ENCODE results near the gene MLLT3.
A peak's percentile ranks its signal among the peaks of the same experiment; 100 is the strongest.

The MLLT3 gene

DNA sequence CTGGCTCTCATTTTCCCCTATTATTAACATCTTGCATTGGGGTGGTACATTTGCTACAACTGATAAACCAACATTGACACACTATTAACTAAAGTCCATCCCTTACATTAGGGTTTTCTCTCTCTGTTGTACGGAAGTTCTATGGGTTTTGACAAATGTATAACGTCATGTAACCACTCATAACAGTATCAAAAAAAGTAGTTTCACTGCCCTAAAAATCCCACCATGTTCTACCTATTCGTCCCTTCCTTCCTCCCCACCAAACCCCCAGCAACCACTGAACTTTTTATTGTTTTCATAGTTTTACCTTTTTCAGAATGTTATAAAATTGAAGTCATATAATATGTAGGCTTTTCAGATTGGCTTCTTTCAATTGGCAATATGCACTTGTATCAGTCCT is 40.1 kb downstream of the MLLT3 start:
- no peak for DNase-seq (ENCODE audit: extremely low spot score)
- ChIA-PET CTCF (no interaction called here), POLR2A (no interaction called here)
- TF ChIP-seq, protein P1, sequence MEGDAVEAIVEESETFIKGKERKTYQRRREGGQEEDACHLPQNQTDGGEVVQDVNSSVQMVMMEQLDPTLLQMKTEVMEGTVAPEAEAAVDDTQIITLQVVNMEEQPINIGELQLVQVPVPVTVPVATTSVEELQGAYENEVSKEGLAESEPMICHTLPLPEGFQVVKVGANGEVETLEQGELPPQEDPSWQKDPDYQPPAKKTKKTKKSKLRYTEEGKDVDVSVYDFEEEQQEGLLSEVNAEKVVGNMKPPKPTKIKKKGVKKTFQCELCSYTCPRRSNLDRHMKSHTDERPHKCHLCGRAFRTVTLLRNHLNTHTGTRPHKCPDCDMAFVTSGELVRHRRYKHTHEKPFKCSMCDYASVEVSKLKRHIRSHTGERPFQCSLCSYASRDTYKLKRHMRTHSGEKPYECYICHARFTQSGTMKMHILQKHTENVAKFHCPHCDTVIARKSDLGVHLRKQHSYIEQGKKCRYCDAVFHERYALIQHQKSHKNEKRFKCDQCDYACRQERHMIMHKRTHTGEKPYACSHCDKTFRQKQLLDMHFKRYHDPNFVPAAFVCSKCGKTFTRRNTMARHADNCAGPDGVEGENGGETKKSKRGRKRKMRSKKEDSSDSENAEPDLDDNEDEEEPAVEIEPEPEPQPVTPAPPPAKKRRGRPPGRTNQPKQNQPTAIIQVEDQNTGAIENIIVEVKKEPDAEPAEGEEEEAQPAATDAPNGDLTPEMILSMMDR (IDR thresholded peaks at IDR 0.05; ENCODE audit: control extremely low read depth, extremely low read depth, low read depth, missing control alignments): no peak

GRCh38 chr9:20580673-20581072 is 41.6 kb downstream of the MLLT3 start:
- ChIA-PET CTCF (interaction anchor here (1.7 kb wide), 1 partner anchor 41 kb away, joined by 3 read pairs; the partner anchor contains the start of gene MLLT3), POLR2A (no interaction called here)
- TF ChIP-seq, protein P1 (IDR thresholded peaks at IDR 0.05; ENCODE audit: control extremely low read depth, extremely low read depth, low read depth, missing control alignments): no peak

DNA sequence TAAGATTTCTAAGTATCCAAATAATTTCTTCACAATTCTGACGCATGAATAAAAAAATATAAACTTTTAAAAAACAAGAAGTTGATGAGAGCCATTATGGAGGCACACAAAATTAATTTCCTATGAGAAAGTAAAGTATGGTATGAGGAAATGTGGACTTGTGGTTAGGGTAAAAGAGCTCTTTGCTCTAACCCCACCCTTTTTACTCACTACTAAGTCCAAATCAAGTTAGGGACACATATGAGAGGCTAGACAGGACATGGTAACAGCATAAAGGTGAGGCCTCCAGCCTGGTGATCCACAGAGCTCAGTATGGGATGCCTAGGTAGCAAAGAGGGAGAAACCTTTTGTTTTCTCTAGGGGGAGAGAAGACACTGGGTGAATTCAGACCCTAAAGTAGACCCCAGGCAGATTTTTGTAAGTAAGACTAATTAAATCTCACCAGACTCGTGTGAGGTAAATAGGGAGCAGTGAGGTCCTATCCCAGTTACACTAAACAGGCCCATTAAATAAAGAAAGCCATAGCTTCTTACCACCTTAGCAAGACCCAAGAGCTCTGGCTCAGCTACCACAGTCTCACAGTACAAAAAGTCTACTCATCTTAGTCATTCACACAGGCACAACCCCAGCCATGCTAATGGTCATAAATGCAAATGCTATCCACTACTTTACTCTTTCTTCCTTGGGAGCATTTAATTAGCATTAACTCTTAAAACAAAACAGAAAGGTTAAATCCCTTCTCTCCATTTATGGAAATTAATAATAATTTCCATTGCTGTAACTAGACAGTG is 42.6 kb downstream of the MLLT3 start:
- POLR2A ChIA-PET: no interaction called here
- CTCF ChIA-PET: interaction anchor here (0.7 to 1.7 kb wide), 5 partner anchors 9 to 102 kb away, joined by 3 to 4 read pairs (median 3); partner anchors contain the start of gene MLLT3
- no peak for DNase-seq (ENCODE audit: extremely low spot score)
- TF ChIP-seq, protein P1 (IDR thresholded peaks at IDR 0.05; ENCODE audit: control extremely low read depth, extremely low read depth, low read depth, missing control alignments): no peak

More at GRCh38 chr9:20580673-20581072, 41.6 kb downstream of the MLLT3 start:
- no peak for DNase-seq (ENCODE audit: extremely low spot score)

DNA sequence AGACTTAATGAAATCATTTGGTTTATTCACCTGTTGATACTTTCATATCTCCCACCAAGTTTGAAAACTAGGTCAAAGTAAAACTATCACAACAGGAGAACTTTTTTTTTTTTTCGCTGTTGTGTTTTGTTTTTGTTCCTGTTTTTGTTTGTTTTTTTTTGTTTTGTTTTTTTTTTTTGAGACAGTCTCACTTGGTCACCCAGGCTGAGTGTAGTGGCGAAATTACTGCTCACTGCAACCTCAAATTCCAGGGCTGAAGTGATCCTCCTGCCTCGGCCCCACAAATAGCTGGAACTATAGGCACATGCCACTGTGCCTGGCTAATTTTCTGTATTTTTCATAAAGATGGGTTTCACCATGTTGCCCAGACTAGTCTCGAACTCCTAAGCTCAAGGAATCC is 49.3 kb downstream of the MLLT3 start:
- CTCF ChIA-PET: interaction anchor here (1.0 kb wide), 1 partner anchor 37 kb away, joined by 3 read pairs; no protein-coding TSS in a partner anchor
- TF ChIP-seq, protein P1 (IDR thresholded peaks at IDR 0.05; ENCODE audit: control extremely low read depth, extremely low read depth, low read depth, missing control alignments): no peak
- DNase-seq (ENCODE audit: extremely low spot score): no peak
- POLR2A ChIA-PET: no interaction called here

- ChIA-PET POLR2A (no interaction called here), CTCF (interaction anchor here (1.0 kb wide), 1 partner anchor 8 kb away, joined by 3 read pairs; no protein-coding TSS in a partner anchor)
- TF ChIP-seq, protein P1 (IDR thresholded peaks at IDR 0.05; ENCODE audit: control extremely low read depth, extremely low read depth, low read depth, missing control alignments): no peak
- peak; percentile 18 for DNase-seq (ENCODE audit: extremely low spot score)
Observed at GRCh38 chr9:20570756-20571155, 51.5 kb downstream of the MLLT3 start.

DNA sequence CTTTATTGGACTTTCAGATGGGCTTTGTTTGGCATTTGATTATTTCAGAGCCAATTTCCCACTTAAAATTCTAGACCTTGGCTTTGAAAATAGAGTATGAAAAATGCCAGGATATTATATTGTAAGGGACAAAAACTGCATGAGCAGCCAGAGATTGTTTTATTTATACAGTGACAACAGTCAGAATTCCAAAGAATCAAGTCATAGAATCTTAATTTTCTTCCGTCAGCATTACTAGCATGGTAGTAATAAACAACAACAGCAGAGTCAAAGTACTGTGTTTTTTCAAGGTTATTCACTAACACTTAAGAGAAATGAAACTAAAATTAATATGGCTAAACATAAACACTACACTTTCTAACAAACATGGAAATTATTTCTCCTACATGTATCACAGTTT is 52.2 kb downstream of the MLLT3 start:
- POLR2A ChIA-PET: no interaction called here
- TF ChIP-seq, protein P1 (IDR thresholded peaks at IDR 0.05; ENCODE audit: control extremely low read depth, extremely low read depth, low read depth, missing control alignments): no peak
- CTCF ChIA-PET: interaction anchor here (0.8 to 1.2 kb wide), 5 partner anchors 9 to 169 kb away, joined by 3 read pairs; no protein-coding TSS in a partner anchor

More for the DNA sequence above, 52.2 kb downstream of the MLLT3 start:
- no peak for DNase-seq (ENCODE audit: extremely low spot score)
